ENCODE data around the gene OOSP4A. TPM values are rescaled to one million over a fixed set of nuclear protein-coding genes. Genes with fewer than 3 reads are reported as not detected.

Gene OOSP4A
- total RNA-seq, 1 experiment from 2014 or later = not detected

GRCh38 chr11:59938718-59939117, 25.1 kb upstream of the OOSP4A start:
- H3K36me3 ChIP-seq (ENCODE audit: low read depth, low read length) = no peaks in the 10 kb centered on the region
- CTCF ChIA-PET = no interaction called here
- intact Hi-C loops (cut with micrococcal nuclease) = no loop called here
- H3K4me3 ChIP-seq (ENCODE audit: low read length) = no peak overlapping the region
- no peaks in the 10 kb centered on the region for H4K20me1 ChIP-seq (ENCODE audit: low read length)
- POLR2A ChIA-PET (ENCODE audit: unreplicated experiment) = no interaction called here
- DNase-seq (no peak), ATAC-seq (no peak)
- no peaks in the 10 kb centered on the region for H3K9me3 ChIP-seq (ENCODE audit: low read length)
- no peaks in the 10 kb centered on the region for H3K4me1 ChIP-seq (ENCODE audit: insufficient read depth, low read length)
- no peak overlapping the region for H3K27ac ChIP-seq (ENCODE audit: low read length)
- H3K27me3 ChIP-seq (ENCODE audit: low read length) = no peaks in the 10 kb centered on the region
- H2AFZ ChIP-seq (ENCODE audit: low read length) = no peak overlapping the region
- no peaks in the 10 kb centered on the region for H3K9me2 ChIP-seq (replicated peaks; ENCODE audit: low read length)
- H3K79me2 ChIP-seq (ENCODE audit: low read length) = no peaks in the 10 kb centered on the region
- H3F3A ChIP-seq (ENCODE audit: low read length, unreplicated experiment) = no peaks in the 10 kb centered on the region
- no TSS peak for BruUV-seq (replicated peaks)
- TF ChIP-seq EZH2phosphoT487 (IDR thresholded peaks at IDR 0.05; ENCODE audit: borderline replicate concordance, low read length) (no peak), EZH2 (IDR thresholded peaks at IDR 0.05; ENCODE audit: low read length, unreplicated experiment) (no peak)
- TF ChIP-seq, protein P1, sequence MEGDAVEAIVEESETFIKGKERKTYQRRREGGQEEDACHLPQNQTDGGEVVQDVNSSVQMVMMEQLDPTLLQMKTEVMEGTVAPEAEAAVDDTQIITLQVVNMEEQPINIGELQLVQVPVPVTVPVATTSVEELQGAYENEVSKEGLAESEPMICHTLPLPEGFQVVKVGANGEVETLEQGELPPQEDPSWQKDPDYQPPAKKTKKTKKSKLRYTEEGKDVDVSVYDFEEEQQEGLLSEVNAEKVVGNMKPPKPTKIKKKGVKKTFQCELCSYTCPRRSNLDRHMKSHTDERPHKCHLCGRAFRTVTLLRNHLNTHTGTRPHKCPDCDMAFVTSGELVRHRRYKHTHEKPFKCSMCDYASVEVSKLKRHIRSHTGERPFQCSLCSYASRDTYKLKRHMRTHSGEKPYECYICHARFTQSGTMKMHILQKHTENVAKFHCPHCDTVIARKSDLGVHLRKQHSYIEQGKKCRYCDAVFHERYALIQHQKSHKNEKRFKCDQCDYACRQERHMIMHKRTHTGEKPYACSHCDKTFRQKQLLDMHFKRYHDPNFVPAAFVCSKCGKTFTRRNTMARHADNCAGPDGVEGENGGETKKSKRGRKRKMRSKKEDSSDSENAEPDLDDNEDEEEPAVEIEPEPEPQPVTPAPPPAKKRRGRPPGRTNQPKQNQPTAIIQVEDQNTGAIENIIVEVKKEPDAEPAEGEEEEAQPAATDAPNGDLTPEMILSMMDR (conservative IDR thresholded peaks at IDR 0.05; ENCODE audit: low read depth, low read length) = no peak
- H3K9ac ChIP-seq (ENCODE audit: low read length) = no peak overlapping the region
- H3K4me2 ChIP-seq (ENCODE audit: low read length) = no peak overlapping the region

GRCh38 chr11:59939482-59939881, 24.4 kb upstream of the OOSP4A start:
- Histone ChIP-seq H3K79me2 (ENCODE audit: low read length) (no peaks in the 10 kb centered on the region), H3K36me3 (ENCODE audit: low read depth, low read length) (no peaks in the 10 kb centered on the region), H3K4me3 (ENCODE audit: low read length) (no peak overlapping the region), H3K4me1 (ENCODE audit: insufficient read depth, low read length) (no peaks in the 10 kb centered on the region), H3K27me3 (ENCODE audit: low read length) (no peaks in the 10 kb centered on the region), H3K9ac (ENCODE audit: low read length) (no peak overlapping the region), H3K9me3 (ENCODE audit: low read length) (no peaks in the 10 kb centered on the region), H3K4me2 (ENCODE audit: low read length) (no peak overlapping the region), H3K27ac (ENCODE audit: low read length) (no peak overlapping the region), H4K20me1 (ENCODE audit: low read length) (no peaks in the 10 kb centered on the region), H3F3A (ENCODE audit: low read length, unreplicated experiment) (no peaks in the 10 kb centered on the region), H3K9me2 (replicated peaks; ENCODE audit: low read length) (no peaks in the 10 kb centered on the region), H2AFZ (ENCODE audit: low read length) (no peak overlapping the region)
- TF ChIP-seq EZH2phosphoT487 (IDR thresholded peaks at IDR 0.05; ENCODE audit: borderline replicate concordance, low read length) (no peak), EZH2 (IDR thresholded peaks at IDR 0.05; ENCODE audit: low read length, unreplicated experiment) (no peak)
- TF ChIP-seq, protein P1 (conservative IDR thresholded peaks at IDR 0.05; ENCODE audit: low read depth, low read length) = no peak
- intact Hi-C loops (cut with micrococcal nuclease) = no loop called here
- no peak for DNase-seq
- ChIA-PET CTCF (no interaction called here), POLR2A (ENCODE audit: unreplicated experiment) (no interaction called here)
- no peak for ATAC-seq
- BruUV-seq (replicated peaks) = no TSS peak

GRCh38 chr11:59941091-59941490, 22.7 kb upstream of the OOSP4A start:
- H3F3A ChIP-seq (ENCODE audit: low read length, unreplicated experiment) = no peaks in the 10 kb centered on the region
- H3K36me3 ChIP-seq (ENCODE audit: low read depth, low read length) = no peaks in the 10 kb centered on the region
- ATAC-seq (no peak), DNase-seq (no peak)
- no peak overlapping the region for H3K4me3 ChIP-seq (ENCODE audit: low read length)
- no peak overlapping the region for H3K4me2 ChIP-seq (ENCODE audit: low read length)
- no peak overlapping the region for H2AFZ ChIP-seq (ENCODE audit: low read length)
- H3K79me2 ChIP-seq (ENCODE audit: low read length) = no peaks in the 10 kb centered on the region
- CTCF ChIA-PET = no interaction called here
- TF ChIP-seq EZH2 (IDR thresholded peaks at IDR 0.05; ENCODE audit: low read length, unreplicated experiment) = no peak
- H4K20me1 ChIP-seq (ENCODE audit: low read length) = no peaks in the 10 kb centered on the region
- BruUV-seq (replicated peaks) = no TSS peak
- no peak overlapping the region for H3K27ac ChIP-seq (ENCODE audit: low read length)
- H3K4me1 ChIP-seq (ENCODE audit: insufficient read depth, low read length) = no peaks in the 10 kb centered on the region
- no peak overlapping the region for H3K9ac ChIP-seq (ENCODE audit: low read length)
- H3K27me3 ChIP-seq (ENCODE audit: low read length) = no peaks in the 10 kb centered on the region
- H3K9me2 ChIP-seq (replicated peaks; ENCODE audit: low read length) = no peaks in the 10 kb centered on the region
- POLR2A ChIA-PET (ENCODE audit: unreplicated experiment) = no interaction called here
- intact Hi-C loops (cut with micrococcal nuclease) = no loop called here
- no peaks in the 10 kb centered on the region for H3K9me3 ChIP-seq (ENCODE audit: low read length)

Measured in PC-3 (cell line).